NCI-H1092 (cell line): Measurements from ENCODE around the gene RTEL1.
"Not testable (repeated sequence)": the region's sequence is repeated elsewhere in the genome, so short reads cannot be mapped to it uniquely, and the experiment has no call there.

ENCODE experiments used
- DNase-seq: peaks from one replicate; lab custom pipeline; 2025; lab: John Stamatoyannopoulos, UW

The RTEL1 gene

DNA sequence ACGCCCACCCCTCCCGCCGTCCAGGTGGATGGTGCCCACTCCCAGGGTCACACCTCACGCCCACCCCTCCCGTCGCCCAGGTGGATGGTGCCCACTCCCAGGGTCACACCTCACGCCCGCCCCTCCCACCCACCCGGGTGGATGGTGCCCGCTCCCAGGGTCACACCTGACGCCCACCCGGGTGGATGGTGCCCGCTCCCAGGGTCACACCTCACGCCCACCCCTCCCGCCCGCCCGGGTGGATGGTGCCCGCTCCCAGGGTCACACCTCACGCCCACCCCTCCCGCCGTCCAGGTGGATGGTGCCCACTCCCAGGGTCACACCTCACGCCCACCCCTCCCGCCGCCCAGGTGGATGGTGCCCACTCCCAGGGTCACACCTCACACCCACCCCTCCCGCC lies 7.6 kb upstream of the RTEL1 start:
- not testable (repeated sequence) for DNase-seq

DNA sequence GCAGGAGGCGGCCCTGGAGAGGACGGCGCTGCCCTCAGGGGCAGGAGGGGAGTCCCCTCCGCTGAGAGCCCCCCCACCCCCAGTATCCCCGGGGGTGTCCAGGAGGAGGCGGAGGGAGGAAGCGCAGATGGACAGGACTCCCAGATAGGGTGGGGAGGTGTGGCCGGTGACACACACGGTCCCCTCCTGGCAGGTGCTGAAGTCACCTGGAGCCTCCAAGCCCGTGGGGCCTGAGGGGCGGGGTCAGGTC lies 6.2 kb upstream of the RTEL1 start:
- DNase-seq, result no peak

DNA sequence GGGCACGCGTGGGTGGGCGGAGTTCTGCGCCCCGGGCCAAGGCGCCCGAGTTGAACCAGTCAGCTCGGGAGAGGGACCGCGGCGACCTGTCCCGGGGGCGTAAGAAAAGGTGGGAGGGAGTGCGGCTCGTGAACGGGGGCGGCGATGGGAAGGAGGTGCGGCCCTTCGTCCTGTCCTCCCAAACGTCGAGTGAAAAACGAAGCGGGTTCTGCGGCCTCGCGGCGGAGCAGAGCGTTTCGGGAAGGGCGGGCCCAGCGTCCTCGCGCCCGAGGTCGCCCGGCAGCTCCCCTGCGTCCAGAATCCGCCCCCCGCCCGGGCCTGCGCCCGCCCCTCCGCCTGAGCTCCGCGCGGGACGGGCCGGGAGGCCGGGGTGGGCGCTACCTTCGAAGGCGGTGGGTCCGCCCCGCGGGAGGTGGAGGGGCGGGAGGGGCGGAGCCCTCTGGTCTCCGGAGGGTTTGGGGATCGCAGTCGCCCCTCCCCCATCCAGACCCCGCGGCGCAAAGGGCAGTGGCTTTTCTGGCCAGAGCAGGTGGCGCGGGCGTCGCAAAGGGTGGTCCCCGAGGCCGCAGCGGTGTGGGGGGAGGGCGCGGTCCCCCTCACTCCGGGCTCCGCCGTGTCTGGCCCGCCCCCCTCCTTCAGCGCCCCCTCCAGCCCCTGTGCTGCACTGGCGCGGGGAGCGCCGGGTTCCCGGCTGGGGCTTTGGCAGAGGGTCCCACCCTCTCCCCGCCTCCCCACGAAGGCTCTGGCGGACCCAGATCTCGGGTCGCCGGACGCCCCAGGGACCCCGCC lies 5.7 kb upstream of the RTEL1 start:
- peak; percentile 10 for DNase-seq

DNA sequence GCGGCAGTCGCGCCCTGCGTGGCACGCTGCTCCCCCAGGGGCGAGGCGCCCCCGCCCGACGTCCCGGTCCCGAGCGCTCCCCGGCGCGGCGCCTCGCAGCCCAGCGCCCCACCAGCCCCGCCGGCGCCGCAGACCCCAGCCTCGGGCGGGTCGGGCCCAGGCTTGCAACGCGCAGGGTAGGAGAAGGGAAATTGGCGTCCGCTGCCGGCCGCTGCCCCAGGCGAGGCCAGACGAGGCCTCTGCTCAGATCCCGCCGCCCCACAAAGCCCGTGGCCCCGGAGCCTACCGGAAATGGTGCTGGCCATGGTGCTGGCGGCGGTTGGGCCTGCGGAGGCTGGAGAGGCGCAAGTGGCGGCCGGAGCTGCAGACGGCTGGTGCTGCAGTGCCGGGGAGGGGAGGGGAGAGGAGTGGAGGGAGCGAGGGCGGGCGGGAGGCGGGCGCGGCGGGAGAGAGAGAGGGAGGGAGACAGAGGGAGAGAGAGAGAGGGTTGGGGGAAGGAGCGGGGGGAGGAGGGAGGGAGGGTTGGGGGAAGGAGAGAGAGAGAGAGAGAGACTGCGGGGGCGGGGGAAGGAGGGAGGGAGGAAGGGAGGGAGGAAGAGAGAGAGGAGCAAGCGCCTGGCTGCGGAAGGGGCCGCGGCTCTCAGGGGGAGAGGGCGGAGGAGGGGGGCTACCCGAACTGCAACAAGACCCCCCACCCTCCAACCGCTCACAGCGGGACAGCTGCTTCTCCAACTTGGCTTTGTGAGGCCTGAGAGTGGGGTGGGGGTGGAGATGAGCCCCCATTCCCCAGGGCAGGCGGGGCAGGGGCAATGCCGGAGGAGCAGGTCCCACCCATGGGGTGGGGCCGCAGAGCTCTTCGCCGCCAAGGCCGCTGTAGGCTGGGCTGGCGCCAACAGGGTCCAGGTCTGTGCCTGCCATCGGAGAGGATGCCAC lies 4.8 kb upstream of the RTEL1 start, which contains the start of gene STMN3:
TSS of gene STMN3 (minus strand) at position 384 of the 933 bp plus-strand sequence. CDS start at position 305, 79 bp downstream.
- peak; percentile 80 for DNase-seq

DNA sequence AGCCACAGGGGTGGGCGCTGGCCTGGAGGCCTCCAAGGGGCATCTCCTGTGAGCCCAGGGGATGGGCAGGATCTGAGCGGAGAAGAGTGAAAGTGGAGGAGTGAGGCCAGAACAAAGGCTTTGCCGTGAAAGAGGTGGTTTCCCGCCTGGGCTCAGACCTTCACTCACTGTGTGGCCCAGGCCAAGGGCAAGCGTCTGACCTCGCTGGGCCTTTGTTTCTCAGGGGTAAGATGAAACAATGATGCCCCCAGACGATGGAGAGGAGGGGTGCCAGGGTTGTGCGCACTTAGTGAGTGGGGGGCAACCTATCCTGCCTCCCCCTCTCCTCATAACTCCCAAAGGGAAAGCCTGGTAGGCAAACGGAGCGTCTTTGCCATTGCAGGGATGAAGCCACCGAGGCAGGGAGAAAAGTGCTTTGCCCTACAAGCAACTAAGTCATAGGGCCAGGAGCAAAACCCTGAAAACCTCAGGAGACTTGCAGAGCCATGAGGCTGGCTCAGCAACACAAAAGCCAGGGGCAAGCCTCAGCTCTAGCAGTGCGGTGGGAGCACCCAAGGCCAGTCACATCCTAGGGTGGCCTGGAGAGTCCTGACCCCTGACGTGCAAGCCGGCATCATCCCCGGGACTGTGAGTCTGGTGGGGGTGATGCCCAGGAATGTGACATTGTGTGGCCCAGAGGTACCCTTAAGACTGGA lies 4.0 kb upstream of the RTEL1 start:
- no peak for DNase-seq

DNA sequence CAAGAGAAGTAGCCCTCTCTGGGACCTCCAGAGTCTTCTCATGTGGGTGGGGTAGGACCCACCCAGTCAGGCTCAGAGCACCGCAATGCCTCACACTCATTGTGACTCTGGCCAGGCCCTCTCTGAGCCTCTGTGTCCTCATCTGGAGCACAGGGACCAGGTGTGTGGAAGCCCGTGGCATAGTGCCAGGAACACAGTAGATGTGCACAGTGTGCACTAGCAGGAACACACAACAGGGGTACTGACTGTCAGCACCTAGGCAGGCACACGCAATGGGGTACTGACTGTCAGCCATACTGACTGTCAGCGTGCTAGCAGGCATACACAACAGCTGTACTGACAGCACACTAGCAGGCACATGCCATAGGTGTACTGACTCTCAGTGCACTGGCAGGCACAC lies 2.9 kb upstream of the RTEL1 start:
- no peak for DNase-seq

DNA sequence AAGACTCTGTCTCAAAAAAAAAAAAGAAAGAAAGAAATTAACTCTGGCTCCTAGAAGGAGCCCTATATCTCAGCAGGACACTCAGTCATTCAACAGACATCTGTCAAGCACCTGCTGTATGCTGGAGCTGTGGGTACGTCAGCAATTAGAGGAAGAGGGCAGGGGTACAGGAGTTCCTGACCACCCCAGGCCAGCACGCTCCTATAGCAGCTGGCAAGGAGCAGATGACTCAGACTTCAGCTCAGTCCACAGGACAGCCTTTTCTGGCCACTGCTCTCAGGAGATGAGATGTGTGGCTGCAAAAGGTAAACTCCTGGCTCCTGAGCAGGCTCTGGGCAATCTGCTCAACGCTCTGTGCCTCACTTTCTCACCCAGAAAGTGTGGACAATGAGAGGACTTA lies 1.7 kb upstream of the RTEL1 start:
- no peak for DNase-seq

DNA sequence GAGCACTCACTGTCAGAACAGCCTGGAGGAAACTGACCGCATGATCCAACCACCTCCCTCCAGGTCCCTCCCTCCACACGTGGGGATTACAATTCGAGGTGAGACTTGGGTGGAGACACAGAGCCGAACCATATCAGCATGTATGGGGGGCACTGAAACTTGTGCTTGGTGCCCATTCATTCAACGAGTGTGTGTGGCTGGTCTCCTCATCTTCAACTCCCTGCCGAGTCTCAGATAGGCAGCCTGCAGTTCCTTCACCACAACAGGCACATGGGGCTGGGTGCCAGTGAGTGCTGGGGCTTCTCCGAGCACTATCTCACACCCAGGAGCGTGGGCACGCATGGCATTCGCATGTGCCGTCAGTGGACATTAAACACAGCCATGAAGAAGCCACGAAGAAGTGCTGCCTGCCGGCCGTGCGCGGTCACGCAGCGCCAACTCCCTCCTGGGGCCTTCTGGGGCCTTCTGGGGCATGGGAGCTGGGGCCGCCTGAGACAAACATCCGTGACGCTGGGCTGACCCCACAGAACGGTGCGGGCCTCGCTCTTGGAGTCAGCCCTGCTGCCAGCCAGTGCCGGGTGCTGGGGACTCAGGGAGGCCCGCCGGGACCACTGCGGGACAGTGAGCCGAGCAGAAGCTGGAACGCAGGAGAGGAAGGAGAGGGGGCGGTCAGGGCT lies 714 bp upstream of the RTEL1 start:
- no peak for DNase-seq

DNA sequence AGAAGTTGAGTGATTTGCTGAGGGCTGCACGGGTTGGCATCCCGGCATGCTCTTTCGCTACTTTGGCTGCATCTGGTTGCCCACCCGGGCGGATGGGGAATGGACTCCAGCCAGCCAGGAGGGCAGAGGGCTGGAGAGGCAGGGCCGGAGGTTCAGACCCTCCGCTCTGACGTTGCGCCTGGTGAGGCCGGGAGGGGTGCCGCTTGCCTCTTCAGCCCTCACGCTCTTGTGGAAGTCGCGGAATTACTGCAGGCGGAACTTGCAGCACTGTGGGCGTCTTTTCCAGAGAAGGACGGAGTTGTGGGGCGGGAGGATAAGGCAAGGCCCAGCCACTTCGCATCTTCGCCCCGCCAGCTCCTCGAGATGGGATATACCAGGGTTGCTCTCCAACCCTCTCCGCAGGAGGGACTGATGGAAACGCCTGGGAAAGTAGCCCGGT lies 656 bp downstream of the RTEL1 start:
- no peak for DNase-seq

DNA sequence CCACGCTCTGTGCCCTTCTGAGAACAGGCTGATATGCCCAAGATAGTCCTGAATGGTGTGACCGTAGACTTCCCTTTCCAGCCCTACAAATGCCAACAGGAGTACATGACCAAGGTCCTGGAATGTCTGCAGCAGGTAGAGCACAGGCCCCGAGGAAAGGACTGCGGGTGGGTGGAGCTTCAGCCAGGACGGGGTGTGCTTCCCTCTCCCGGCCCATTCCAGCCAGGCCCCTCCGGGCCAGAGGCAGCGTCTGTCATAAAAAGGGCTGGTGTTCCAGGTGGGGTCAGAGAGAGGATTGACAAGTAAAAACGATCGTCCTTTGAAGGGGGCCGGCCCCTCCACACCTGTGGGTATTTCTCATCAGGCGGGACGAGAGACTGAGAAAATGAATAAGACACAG lies 1.3 kb downstream of the RTEL1 start:
- DNase-seq, result no peak

DNA sequence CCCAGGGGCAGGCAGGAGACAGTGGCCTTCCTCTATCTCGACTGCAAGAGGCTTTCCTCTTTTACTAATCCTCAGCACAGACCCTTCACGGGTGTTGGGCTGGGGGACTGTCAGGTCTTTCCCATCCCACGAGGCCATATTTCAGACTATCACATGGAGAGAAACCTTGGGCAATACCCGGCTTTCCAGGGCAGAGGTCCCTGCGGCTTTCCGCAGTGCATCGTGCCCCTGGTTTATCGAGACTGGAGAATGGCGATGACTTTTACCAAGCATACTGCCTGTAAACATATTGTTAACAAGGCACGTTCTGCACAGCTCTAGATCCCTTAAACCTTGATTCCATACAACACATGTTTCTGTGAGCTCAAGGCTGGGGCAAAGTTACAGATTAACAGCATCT lies 2.1 kb downstream of the RTEL1 start:
- not testable (repeated sequence) for DNase-seq

DNA sequence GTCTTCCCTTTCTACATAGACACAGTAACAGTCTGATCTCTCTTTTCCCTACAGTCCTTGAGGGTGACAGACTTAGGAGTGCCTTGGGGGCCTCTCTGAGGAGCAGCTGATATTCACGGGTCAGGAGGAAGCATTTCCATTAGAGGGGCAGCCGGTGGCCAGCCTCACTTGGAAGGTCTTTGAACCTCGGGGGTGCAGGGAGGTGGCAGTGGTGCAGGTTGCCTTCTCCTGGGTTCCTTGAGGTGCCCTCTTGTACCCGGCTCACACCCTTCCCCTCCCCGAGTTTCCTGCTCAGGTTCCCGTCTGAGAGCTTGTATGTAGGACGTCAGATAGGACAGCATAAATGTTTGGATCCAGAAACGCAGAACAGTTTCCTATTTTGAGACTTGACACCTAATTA lies 2.5 kb downstream of the RTEL1 start:
- no peak for DNase-seq

DNA sequence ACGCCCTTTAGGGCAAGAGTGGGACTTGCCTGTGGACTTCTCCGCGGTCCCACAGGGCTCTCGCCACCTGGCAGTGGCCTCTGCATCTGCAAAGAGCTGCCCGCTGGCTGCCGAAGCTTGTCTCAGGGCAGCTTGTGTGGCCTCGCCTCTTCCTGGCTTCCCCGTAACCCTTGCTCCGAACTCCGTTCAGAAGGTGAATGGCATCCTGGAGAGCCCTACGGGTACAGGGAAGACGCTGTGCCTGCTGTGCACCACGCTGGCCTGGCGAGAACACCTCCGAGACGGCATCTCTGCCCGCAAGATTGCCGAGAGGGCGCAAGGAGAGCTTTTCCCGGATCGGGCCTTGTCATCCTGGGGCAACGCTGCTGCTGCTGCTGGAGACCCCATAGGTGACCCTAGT lies 3.0 kb downstream of the RTEL1 start:
- no peak for DNase-seq

DNA sequence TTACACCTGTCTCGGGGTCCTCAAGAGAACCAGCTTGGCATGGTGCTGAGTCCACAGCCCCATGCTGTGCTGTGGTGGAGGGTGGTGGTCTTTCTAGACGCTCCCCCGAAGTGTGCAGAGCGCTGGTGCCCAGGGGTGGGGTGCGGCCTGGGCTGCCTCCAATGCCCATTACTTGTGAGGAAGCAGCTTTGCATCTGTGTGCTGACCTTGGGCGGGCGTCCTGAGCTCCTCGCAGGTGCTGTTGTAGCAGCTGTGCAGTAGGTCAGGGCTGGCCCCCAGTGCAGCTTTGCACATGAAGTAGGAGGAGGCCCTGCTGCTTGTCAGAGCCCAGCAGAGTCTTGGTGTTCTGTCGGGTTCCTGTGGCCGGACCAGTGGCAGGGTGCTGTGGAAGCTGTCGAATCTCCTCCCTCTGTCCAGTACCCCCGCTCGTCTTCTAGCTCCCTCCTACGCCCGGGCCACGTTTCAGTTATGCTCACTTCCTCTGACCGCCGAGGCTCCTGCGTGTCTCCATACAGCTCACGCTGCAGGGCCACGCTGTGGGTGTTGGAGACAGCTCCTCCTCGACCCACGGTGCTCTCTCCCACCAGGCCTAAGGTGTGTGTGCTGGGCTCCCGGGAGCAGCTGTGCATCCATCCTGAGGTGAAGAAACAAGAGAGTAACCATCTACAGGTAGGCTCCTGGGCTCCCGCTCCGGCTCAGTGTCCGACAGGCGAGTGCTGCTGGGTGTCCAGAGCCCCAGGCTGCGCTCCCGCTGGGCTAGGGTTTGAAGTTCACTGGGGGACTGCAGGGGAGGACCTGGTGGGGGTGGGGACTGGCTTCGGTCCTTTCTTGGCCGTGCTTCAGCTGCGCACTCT lies 4.1 kb downstream of the RTEL1 start:
- no peak for DNase-seq

DNA sequence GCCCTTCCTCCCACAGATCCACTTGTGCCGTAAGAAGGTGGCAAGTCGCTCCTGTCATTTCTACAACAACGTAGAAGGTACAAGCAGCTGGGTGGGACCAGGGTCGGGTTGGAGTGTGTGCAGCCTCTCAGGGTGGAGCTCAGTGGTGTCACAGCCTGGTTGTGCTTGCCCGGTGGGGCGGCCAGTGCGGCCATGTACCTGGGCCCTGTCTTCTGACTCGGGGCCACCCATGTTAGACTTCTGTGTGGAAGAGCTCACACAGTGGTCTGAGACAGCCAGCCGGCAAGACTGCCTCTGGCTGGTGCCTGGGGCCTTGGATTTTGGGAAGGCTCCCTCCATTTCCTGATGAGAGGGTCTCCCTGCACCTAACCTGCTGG lies 4.7 kb downstream of the RTEL1 start:
- DNase-seq, result no peak

DNA sequence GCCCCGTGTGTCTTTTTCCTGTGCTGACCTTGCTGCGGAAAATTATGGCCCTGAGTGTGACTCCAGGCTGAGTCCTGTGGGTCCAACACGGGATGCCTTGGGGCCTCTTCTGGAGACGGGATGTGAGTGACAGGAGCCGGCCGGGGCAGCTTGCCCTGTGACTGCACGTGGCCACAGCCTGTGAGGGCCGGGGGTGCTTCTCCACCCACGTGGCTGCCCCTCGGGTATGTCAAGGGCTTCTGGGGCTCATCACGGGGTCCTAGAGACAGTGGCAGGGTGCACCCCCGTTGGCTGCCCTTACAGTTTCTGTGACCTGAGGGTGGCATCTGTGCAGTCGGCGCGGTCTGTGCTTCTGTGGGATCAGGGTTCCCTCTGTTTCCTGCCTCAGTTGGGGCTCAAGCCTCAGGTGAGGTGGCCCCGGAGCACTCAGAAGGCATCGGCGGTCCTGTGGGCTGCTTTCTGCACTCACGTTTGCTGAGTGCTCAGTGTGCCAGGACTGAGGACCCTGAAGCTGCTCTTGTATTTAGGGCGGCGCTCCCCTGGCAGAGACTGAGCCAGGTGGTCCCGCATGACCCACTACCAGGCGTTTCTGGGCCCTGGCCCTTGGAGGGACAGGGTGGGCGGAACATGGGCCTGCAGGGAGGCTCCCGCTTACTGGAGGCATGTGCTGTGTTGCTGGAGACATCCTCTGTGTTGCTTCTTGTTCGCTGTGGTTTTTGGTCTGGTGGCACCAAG lies 5.4 kb downstream of the RTEL1 start:
- DNase-seq, result no peak

DNA sequence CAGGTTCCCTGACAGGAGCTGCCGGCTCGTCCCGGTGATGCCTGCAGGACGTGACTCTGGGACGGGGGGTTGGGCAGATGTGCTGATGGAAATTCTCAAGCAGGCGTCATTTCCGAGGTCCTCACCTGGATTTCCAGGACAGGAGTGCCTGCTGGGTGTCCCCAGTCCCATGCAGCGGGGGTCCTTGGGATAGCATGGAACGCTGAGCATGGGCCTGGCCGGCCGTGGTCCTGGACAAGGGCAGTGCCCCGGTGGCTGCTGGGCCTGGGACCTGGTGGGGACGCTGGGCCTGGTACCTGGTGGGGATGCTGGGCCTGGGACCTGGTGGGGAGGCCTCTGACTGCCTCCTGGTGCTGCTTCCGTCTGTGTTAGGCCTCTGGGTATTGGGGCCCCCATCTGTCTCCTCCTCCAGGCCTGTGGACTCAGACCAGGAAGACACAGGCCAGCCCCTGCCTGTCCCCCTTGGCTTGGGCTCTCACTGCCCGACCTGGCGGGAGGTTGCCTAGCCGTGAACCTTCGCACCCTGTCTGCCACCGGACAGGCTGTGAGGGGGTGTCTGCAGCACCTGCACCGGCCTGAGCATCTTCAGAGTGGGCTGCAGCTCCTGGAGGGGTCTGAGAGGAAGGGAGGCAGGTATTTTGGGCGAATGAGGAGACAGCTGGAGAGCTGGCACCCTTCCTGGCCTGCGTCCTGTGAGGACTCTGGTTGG lies 6.2 kb downstream of the RTEL1 start:
- DNase-seq, result no peak

DNA sequence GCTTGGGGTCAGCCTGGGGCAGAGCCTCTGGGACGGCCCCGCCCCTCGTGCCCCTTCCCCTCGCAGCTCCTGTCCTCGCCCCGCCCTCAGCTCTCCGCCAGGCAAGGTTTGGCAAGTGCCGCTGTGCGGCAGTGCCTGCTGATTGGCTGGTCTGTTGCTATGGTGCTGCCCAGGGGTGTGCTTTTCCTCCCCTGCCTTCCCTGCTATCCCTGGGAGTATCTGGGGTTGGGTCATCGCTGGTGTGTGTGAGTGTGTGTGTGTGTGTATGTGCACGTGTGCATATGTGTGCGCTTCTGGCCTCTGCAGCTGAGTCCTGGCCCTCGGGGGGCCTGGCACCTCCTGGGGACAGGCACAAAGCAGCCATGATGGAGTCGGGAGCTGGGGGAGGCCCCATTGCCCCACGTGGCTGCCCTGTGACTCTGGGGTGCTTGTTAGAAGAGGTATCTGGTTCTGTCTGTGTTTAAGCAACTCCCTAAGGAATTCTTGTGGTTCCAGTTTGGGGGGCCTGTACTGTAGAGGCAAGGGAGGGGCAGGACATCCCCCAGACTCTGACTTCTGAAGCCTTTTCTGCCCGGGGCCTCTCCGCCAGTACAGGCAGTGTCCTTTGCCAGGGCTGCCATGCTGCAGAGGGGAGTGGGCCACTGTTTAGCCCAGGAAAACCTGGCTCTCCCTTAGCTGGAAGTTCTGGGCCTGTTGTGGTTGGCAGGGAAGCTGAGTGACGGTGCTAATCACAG lies 6.9 kb downstream of the RTEL1 start:
- no peak for DNase-seq

DNA sequence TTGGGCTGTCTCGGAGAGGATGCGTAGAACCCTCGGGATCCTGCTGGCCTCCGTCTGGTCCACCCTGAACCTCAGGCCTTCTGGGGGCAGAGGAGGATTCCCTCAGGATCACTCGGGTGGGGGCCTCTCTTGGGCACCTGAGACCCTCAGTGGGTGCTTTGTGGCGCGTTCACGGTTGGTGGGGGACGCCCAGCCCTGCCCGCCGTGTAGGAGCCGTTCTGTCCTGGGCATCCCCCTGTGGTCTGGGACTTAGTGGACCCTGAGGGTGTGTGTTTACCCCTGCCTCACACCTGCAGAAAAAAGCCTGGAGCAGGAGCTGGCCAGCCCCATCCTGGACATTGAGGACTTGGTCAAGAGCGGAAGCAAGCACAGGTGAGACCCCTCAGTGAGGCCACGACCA lies 7.6 kb downstream of the RTEL1 start:
- no peak for DNase-seq
